GM21786 (cell line): ENCODE results near the gene STRA6.

ENCODE experiments used
- ATAC-seq: cut with Tn5 transposase; IDR thresholded peaks from one replicate; pipeline ENCODE4 v1.9.1; 2021; ENCODE audit not compliant: unreplicated experiment

Gene STRA6

DNA sequence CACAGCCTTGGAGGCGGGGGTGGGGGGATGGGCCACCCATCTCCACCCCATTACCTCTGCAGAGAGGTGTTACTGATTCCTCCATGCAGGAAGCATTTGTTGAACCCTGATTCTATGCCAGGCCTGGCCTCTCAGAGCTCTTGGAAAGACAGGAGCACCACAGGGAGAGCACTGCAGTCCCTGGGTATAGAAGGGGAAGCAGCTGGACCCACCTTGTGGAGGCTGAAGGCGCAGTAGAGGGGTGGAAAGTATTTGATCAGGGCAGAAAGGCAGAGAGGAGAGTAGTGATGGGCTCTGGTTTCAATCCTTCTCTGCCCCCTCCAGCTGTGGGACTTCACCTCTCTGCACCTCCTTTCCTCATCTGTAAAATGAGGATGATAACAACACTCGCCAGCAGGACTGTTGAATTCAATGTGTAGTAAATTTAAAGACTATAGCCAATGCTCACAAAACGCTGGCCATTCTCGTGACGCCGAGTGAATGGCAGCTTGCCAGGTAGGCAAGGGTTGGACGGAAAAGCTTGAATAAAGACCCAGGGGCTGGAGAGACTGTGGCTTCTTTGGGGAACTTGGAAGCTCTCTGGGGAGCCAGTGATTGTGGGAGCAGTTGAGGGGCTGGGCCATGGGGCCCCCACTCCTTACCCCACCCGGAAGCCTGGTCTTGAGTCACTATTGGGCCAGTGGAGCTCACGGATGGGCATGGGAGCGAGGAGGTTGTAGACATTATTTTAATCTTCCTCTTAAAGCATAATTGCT lies 25.6 kb upstream of the STRA6 start:
- ATAC-seq, result no peak

DNA sequence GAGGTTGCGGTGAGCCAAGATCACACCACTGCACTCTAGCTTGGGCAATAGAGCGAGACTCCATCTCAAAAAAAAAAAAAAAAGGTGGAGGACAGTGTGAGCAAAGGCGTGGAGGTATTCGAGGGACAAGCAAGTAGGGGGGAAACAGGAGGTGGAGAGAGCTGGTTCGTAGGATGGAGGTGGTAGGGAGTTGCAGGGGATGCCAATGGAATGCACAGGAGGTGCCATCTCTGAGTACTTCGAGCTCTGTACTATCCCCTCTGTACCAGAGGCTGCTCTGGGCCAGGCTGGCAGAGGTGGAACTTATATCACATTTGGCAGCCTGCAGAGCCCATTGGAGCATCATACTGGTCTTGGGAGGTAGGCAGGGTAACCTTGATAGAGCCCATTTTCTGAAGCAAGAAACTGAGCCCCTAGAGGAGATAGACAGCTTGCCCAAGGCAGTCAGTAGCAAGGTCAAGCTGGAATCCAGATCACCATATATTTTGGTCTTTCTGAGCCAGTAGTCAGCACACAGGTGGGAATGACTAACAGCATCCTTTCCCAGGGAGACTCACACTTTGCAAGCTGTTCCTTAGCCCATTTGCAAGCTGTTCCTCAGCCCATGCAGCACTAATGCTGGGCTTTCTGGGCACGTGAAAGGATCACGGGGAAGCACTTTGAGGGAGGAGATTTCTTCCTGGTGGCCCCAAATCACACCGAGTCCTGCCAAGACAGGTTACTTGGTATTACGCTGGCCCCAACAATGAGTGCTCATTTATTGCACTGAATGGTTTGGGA lies 24.4 kb upstream of the STRA6 start:
- ATAC-seq, result no peak

DNA sequence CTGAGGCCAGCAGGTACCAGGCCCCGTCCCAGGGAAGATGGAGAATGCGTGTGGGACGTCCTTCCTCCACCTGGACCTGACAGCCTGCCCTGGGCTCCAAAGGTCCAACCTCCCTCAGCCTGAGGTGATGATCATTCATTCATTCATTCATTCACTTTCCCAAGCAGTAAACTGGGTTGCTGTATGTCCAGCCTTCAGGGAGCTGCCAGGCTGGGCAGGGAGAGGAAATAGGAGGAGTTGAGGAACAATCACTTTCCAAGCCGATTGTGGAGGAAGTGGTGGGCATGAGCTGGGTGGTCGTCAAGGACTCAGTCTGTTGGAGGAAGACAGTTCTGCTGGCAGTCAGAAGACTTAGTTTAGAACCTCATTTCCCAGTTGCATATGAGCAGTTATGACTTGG lies 23.3 kb upstream of the STRA6 start:
- ATAC-seq, result no peak

DNA sequence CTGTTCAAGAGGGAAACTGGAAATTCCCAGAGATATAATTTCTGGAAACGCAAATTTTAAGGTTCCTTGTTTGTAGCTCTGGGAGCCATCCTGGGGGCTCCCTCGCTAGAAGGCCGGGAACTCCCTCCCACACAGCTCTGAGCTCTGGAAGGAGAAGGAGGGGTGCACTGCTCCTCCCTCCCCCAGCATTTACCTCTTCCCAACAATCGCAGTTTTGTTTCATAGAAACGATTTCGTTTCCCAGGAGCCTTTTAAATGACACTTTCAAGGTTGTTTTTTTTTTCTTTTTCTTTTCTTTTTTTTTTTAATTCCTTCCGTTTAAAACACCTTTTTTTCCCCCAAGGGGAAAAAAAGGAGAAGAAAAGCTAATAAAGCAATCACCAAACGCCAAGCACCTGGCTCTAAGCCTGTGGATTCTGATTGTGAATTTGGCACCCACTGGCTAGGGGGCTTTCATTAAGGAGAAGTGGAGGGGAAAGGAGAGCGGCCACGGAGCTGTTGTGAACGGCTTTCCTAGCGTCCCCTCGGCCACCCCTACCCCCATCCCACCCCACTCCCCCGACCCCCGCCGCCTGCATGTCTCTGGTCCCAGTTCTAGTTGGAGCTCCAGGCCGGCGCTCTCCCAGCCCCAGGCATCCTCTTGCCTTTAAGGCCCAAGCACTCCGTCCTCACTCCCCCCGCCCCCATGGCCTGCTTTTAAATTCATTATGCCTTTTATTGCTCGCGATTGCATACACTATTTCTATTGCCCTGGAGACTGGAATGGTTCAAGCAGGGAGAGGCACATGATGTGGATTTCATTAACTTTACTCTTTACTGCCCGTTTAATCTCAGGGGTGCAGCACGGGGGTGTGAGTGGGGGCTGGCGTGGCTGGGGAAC lies 19.9 kb upstream of the STRA6 start:
- no peak for ATAC-seq

DNA sequence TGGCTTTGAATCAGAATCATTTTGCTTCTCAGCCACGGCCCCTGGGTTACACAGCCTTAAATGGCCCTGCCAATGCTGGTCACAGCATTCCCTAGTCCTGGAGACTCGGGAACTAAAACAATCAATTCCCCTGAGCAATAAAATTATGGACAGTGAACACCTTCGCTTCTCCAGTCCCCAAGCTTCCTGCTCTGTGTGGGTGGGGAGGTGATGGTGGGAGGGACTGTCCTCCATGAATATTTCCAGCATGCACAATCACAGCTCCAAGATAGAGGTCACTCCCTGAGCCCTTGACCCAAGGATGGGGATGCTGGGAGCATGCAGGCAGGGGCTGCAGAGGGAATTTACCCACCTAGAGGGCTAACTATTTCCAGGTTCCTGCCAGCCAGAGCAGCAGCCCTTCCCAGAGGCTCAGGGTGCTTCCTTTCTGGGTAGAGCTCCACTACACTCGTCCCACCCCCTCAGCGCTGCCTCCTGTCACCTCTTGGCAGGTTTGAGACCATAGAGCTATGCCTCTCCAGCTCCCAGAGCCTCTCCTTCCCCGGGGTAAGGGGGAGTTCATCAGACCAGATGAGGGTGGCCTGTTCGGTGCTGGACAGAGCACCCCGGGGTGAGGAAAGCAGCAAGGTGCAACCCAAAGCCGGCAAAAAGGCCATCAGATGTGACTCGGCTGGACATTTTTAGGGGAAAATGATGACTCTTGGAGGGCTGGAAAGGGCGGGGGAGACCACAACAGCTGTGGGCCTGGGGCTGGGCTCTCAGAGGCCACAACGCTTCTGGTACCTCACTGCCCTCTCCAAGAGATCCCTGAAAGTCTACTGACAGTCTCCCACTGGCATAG lies 19.0 kb upstream of the STRA6 start:
- no peak for ATAC-seq

DNA sequence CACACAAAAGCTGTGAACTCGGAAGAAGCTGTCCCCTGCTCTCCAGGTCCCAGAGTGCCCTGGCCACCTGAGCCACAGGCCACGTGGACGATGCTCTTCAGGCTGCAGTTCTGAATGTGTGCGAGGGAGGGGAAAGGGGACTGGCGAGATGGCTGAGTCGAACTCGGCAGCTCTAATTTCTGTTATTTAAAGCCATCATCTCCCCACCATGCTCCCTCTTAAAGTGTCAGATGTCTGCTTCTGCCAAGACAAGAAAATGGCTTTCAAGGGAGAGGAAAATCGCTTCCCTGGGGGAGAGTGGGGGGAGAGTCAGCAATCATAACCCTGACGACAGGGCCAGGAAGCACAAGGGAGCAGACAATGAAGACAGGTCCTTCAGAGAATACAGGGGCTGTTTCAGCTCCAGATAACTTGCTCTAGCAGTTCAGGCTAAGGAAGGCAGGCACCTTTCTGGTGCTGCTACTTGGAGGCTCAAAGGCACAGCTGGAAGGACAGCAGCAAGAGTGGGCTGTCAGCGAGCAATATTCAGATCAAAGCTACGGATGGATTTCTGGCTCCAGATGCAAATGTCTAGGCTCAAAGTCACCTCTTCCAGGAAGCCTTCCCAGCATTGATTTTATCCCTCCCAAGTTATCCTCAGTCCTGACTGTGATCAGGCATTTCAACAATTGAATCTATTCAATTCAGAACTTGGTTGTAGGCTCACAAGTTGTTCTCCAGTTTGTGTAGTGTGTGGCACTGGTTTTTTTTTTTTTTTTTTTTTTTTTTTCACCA lies 18.1 kb upstream of the STRA6 start:
- ATAC-seq, result no peak

DNA sequence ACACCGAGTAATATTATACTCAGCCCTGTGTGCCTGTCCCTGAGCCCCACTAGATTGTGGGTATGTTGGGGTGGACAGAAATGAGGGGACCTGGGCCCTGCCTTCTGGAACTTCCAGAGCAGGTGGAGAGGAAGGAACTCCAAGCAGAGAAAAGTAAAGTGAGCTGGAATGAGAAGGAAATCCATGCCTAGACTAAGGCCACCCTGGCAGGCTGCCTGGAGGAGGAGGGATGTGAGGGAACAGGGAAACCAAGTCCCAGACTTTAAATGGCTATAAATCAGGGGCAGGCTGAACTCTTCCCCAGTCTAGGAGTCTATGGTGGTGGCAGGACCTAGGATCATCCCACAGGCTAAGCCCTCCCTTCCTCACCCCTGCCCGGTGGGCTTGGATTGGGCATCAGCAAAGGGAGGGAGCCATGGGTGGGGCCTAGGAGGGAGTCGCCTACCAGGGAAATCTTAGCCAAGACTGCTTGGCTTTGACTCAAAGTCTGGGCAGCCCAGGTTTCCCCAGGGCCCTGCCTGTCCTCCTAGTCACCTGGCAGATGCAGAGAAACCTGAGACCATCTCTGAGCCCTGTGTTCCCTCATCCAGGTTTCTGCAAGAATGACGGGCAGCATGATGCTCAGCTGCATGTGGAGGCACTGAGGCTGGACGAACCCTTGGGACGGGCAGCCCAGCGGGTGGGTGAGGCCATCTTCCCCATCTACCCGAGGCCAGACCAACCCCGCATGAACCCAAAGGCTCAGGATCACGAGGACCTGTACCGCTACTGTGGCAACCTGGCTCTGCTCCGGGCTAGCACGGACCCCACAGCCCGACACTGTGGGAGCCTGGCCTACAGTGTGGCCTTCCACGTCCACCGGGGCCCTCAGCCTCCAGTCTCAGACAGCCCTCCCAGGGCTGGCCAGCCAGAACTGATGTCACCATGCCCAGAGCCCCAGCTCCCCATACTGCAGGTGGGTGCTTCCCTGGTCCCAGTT lies 15.6 kb upstream of the STRA6 start:
- ATAC-seq, result no peak

DNA sequence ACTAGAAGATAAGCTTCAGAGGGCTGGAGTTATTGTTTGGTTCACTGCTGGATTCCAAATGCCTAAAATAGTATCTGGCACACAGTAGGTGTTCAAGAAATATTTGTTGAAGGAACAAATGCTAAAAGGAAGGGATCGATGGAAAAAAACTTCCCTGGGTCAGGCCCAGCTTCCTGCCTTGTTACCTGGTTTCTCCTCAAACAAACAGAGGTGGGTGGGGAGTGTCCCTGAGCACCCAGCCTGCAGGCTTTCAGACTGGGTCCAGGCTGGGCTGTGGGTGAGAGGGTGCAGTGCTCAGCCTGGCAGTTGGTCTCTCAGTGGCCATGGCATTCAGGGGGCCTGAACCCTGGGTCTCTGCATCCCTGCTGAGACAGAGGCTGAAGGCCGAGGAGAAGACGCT lies 14.4 kb upstream of the STRA6 start:
- ATAC-seq, result no peak

DNA sequence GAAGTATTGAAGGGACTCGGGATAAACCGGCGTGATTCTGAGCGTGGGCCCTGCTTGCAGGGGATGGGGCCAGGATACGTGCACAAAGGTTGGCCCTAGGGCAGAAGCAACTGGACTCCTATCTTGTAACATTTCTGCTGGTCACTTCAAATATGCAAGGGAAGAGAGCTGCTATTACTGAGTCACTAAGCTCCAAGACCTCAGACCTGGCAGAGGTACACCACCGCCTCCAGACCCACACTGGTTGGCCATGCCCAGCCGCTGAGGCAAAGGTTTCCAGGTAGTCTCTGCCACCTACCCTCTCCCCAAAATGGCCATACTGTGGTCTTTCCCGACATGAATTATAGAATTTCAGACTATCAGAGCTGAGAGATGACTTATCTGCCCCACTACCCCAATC lies 13.4 kb upstream of the STRA6 start:
- no peak for ATAC-seq

DNA sequence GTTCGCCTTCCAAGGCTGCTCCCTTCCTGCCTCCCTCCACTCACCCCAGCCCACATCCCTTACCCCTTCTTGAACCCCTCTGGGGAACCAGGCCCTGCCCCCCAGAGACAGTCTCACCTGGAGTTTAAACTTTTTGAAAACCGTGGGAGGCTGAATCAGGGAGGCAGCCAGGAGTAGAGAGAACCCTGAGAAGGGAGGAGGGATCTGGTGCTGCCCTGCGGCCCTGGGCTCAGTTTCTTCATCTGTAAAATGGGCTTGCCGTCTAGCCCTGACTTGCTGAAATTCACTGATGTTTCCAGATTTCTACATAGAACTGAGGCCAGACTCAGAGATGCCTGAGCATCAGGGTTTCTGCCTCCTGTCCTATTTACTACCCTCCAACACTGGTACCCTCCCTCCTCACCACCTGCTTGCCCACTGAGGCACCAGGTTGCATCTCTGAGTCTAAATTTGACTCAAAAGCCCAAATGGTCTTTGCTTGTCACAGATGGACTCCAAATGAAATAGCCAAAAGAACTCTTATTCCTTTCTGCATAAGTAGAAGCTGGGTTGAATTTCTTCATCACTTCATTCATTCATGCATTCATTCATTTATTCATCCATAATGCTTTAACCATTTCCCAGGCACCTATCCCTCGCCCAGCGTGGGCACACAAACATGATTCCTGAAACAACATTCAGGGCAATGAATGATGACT lies 11.9 kb upstream of the STRA6 start:
- ATAC-seq, result no peak

DNA sequence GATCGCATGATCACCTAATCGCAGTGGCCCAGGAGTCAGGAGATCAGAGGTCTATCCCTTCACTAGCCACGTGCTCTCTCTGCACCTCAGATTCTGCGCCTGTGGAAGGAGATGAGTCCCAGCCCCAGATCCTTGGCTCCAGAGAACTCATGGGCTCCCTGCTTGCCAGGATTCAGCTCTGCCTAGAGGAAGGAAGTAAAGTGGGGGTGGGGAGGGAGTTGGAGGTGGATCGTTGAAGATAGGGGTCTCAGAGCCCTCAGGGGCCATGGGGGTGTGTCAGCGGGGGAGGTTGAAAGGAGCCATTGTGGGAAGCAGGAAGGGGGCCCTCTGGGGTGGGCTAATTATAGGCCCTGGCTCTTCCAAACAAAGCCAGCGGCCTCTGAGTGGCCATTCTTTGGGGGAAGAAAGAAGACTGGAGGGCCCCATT lies 11.3 kb upstream of the STRA6 start:
- no peak for ATAC-seq

DNA sequence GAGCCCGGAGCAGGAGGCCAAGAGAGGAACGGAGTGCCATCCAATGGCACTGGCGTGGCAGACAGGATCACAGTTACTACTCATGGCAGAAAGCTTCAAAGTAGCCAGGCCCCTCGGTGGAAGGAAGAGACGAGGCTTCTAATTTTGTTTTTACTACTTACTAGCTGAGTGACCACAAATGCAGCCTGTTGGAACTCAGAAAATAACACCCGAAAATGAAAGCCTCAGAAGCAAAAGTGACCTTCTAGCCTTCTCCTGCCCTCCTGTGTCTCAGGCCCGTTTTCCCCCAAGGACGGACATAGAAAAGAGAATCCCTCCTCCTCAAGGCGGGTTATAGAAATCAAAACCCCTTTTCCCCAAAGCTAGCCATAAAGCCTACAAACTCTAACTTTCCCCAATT lies 9.9 kb upstream of the STRA6 start:
- ATAC-seq, result no peak

DNA sequence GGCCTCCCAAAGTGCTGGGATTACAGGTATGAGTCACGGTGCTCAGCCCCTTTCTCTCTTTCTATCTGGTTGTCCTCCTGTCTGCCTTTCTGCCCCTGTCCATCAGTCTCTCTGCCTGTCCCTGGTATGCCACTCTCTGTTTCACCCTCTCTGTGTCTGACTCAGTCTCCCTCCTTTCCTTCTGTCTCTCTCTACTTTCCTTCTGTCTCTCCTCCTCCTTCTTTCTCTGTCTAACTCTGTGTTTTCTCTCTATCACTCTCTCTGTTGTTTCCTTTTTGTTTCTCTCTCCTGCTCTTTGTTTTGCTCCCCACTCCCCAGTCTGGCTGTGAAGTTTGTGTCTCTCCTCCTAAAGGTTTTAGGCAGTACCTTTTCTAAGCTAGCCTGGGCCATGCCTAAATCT lies 9.1 kb upstream of the STRA6 start:
- ATAC-seq, result no peak

DNA sequence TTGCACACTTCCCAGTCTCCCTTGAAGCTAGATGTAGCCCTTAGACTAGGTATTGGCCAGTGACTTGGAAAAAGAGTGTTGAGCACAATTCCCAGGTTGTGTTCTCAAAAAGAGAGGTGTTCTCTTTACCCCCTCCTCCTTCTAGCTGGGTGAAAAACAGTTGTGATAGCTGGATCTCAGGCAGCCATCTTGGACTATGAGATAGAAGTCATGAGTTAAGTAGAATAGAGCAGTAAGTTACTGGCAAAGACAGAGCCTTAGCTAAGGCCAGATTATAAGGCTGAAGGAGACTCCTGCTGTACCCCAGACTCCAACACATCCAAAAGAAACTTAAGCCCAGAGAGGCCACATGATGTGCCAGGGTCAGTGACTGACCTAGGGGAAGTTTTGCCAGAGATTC lies 8.1 kb upstream of the STRA6 start:
- ATAC-seq, result no peak

DNA sequence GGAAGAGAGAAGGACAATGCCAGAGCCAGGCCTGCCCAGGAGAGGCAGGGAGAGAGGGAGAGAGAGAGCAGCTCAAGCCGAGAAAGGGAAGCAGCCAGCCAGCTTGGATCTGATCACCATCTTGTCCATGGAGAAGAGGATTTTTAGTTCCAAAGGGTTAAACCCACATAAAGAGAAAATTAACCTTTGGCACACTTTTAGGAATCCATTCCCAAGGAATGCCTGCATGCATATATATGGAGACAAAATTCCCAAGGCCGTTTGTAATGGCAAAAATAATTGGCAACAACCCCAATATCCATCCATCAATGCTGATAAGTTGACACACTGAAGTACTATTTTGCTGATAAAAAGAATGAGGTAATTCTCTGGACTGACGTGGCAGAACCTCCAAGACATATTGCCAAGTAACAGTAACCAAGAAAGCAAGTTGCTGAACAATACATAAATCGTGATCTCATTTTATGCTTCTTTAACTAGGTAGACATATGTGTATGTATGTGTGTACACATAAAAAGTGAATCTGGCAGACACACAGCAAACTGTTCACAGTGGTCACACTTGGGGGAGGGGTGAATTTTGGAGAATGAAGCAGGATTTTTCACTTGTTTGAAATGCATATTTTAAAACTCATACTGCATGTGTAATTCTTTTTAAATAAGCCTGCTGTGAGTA lies 7.5 kb upstream of the STRA6 start:
- ATAC-seq, result no peak

DNA sequence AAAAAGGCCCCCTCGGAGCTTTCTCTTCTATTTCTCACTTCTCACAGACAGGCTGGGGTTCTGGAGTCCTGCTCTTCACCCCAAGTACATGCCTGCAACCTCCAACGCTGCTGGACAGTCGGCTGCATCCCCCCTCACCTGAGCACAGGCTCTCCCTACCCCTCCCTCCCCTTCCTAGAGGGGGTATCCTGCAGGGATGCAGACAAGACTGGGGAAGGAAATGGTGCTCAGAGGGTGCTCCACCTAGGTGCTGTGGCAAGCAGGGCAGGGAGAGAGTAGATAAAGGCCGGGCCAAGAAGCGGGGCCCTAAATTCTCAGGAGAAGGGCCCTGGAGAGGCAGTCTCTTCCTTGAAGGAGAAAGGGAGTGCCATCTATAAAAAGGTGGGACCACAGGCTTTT lies 7.0 kb upstream of the STRA6 start:
- ATAC-seq, result no peak

DNA sequence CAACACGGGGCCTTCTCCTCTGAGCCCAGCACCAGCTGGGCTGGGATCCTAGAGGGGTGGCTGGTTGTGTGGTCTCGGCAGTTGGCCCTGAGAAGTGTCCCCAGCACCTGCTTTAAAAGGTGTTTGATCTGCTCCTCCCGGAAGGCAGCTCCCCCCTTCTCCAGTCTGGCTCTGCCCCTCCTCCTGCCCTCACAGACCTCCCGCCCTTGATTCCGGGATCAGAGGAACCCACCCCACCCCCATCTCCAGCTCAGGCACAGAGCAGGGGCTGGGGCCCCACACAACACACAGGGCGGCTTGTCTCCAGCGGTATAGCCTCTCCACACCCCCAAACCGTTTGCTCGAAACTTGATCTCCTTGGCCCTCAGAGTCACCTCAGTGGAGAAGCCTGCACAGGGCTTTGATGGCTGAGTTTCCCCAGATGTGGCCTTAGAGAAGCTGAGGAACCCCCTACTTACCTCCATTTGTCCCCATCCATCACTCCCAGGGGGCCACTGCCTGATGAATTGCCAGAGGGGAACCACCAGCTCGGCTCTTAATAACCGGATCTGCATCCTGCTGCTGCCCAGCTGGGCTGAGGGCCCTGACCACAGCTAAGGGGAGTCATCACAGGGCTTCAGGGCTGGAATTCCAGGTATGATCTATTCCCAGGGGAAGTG lies 6.4 kb upstream of the STRA6 start:
- ATAC-seq, result no peak
